Measurements from ENCODE around the gene UBA1. TPM values are rescaled to one million over a fixed set of nuclear protein-coding genes. Genes with fewer than 3 reads are reported as not detected.
A peak's percentile ranks its signal among the peaks of the same experiment; 100 is the strongest.

UBA1 gene
- total and polyA plus RNA-seq, 12 donors, result 90.9 to 157 (median 124) TPM

DNA sequence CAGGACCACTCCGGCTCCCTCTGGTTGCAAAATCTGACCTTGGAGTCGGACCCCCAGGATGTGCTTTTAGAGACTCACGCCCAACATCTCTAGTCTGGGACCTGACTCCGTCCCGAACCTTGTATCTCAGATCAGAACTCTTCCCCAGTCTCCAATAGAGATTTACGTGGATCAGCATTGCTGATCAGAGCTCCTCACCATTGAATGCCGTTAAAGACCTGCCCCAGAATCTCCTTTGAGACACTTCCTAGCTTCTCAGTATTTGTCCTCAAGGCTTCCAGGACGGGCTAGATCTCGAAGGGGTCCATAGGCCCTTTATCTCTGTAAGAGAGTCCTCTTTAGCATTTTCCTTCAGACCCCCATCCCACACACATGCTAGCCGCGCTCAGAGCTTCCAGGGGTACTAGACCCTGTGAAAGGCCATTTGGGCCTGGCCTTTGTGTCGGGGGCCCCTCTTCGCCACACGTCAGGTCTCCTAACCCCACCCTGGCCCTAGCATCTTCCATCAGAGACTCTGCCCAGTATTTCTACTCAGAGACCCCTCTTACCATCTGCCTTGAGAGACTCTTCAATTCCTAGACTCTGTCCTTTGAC lies 662 bp downstream of the UBA1 start:
- WGBS, 2 donors, result 2% methylated on average over 14 of the region's 14 CpGs
- DNase-seq (no peak), ATAC-seq (peak in 3 of 8 donors; percentile 0 to 2 (median 2))
- Histone ChIP-seq H3K4me3 (peak overlapping the region; percentile 63 to 99 (median 82)), H3K27me3 (peaks cover 0 to 25% (median 0%) of the 10 kb centered on the region in 7 donors), H3K4me1 (peaks cover 2 to 70% (median 43%) of the 10 kb centered on the region in 9 donors), H3K9me3 (no peaks in the 10 kb centered on the region), H3K27ac (peak overlapping the region; percentile 84 to 98 (median 96)), H3K36me3 (peaks cover 0 to 33% (median 6%) of the 10 kb centered on the region in 9 donors)
- intact Hi-C loops (cut with DNase I), result loop anchor here (1.0 to 10.0 kb wide), 6 partner anchors 168 to 461 kb away; partner anchors contain the start of genes ELK1 (in 1 of the 10) and UXT (in 1 of the 10)
- TF ChIP-seq, protein P1, sequence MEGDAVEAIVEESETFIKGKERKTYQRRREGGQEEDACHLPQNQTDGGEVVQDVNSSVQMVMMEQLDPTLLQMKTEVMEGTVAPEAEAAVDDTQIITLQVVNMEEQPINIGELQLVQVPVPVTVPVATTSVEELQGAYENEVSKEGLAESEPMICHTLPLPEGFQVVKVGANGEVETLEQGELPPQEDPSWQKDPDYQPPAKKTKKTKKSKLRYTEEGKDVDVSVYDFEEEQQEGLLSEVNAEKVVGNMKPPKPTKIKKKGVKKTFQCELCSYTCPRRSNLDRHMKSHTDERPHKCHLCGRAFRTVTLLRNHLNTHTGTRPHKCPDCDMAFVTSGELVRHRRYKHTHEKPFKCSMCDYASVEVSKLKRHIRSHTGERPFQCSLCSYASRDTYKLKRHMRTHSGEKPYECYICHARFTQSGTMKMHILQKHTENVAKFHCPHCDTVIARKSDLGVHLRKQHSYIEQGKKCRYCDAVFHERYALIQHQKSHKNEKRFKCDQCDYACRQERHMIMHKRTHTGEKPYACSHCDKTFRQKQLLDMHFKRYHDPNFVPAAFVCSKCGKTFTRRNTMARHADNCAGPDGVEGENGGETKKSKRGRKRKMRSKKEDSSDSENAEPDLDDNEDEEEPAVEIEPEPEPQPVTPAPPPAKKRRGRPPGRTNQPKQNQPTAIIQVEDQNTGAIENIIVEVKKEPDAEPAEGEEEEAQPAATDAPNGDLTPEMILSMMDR (IDR thresholded peaks at IDR 0.05), result no peak

DNA sequence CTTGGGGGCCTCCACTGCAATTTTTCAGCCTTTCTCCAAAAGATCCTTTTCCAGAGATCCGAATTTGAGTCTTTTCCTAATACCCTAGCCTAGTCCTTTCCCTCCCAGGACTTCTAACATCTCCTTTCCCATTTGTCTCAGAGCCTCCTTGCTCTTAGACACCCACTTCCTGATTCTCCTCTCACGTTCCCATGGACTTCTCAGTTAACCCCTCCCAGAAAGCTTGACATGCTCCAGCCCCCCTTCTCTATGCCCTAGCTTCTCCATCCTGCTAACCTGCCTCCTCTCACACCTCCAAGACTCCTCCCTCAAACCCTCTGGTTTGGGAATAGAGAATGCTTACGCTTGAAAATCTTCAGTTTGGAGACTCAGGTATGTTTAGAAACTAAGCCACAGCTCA lies 2.5 kb downstream of the UBA1 start:
- Histone ChIP-seq H3K27ac (peak overlapping the region in 1 of 10 donors; percentile 15), H3K36me3 (peaks cover 0 to 51% (median 19%) of the 10 kb centered on the region in 9 donors), H3K4me3 (peak overlapping the region in 3 of 10 donors; percentile 8 to 83 (median 70)), H3K27me3 (peaks cover 0 to 8% (median 0%) of the 10 kb centered on the region in 7 donors), H3K4me1 (peaks cover 2 to 64% (median 43%) of the 10 kb centered on the region in 9 donors), H3K9me3 (no peaks in the 10 kb centered on the region)
- 47 to 53% methylated on average over 3 of the region's 3 CpGs for WGBS, 2 donors
- intact Hi-C loops (cut with DNase I), result loop anchor here in 3 of 10 donors (10.0 kb wide), 2 partner anchors 189 to 459 kb away; partner anchors contain the start of genes ELK1 (in 1 of the 3) and UXT (in 1 of the 3)
- DNase-seq, result no peak
- TF ChIP-seq, protein P1 (IDR thresholded peaks at IDR 0.05), result no peak
- no peak for ATAC-seq

DNA sequence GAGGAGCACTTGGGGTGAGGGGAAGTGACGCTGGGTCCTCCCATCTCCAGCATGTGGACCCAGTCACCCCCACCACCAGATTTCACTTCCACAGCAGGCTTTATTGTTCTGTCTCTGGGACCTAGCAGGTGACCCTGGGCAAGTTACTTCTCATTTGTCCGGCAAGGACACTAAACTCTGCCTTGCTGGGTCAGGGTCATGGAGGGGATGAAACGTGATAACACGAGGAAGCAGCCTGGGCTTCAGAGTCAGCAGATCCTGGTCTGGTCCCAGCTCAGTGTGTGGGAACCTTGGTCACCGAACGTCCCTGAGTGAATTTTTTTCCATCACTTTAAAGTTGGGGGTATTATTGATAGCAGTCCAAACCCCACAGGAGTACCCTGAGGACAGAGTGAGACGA lies 3.9 kb downstream of the UBA1 start:
- H3K9me3 ChIP-seq, result no peaks in the 10 kb centered on the region
- intact Hi-C loops (cut with DNase I), result loop anchor here in 3 of 10 donors (10.0 kb wide), 2 partner anchors 187 to 457 kb away; partner anchors contain the start of genes ELK1 (in 1 of the 3) and UXT (in 1 of the 3)
- TF ChIP-seq, protein P1 (IDR thresholded peaks at IDR 0.05), result no peak
- ATAC-seq (no peak), DNase-seq (no peak)
- peaks cover 2 to 52% (median 43%) of the 10 kb centered on the region in 9 donors for H3K4me1 ChIP-seq
- peaks cover 0 to 65% (median 27%) of the 10 kb centered on the region in 9 donors for H3K36me3 ChIP-seq
- no peak overlapping the region for H3K4me3 ChIP-seq
- H3K27me3 ChIP-seq, result no peaks in the 10 kb centered on the region
- 34 to 42% methylated on average over 7 of the region's 7 CpGs for WGBS, 2 donors
- H3K27ac ChIP-seq, result no peak overlapping the region

DNA sequence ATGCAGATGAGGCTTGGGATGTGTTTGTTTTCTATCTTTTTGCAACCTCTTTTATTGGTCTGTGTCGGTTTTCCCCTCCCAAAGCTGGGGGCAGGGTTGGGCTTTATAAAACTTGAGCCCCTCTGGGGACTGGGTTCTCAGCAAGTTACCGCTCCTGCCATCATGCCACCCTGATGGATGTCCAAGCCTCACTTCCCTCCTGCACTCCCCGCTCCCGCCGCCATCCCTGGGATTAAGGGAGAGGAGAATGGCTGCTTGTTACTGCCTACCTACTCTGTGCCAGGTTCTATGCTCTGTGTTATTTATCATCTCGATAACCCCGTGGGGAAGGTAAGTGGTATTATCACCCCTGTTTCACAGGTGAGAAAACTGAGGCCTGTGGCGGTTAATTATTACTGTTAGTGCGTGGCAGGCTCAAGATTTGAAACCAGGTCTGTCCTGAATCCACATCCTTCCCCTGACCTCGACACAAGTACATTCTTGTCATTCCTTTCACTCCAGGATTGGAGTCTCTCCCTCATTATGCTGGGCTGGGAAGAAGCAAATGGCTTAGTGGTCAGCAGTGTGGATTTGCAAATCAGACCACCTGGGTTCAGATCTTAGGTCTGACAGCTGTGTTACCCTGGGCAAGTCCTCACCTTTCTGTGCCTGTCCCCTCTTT lies 4.5 kb downstream of the UBA1 start:
- Histone ChIP-seq H3K27ac (no peak overlapping the region), H3K4me1 (peaks cover 2 to 51% (median 41%) of the 10 kb centered on the region in 9 donors), H3K4me3 (no peak overlapping the region), H3K27me3 (no peaks in the 10 kb centered on the region), H3K36me3 (peaks cover 0 to 72% (median 31%) of the 10 kb centered on the region in 9 donors), H3K9me3 (no peaks in the 10 kb centered on the region)
- DNase-seq (no peak), ATAC-seq (no peak)
- WGBS, 2 donors, result 61 to 63% methylated on average over 8 to 10 of the region's 10 CpGs
- TF ChIP-seq, protein P1 (IDR thresholded peaks at IDR 0.05), result no peak
- intact Hi-C loops (cut with DNase I), result loop anchor here in 3 of 10 donors (10.0 kb wide), 2 partner anchors 187 to 457 kb away; partner anchors contain the start of genes ELK1 (in 1 of the 3) and UXT (in 1 of the 3)

Measured in heart right ventricle (tissue), 16 donors.